Measurements from ENCODE around the gene TBX2. TPM values are rescaled to one million over a fixed set of nuclear protein-coding genes. Genes with fewer than 3 reads are reported as not detected.

The TBX2 gene
- total RNA-seq, 1 experiment from 2014 or later: not detected

GRCh38 chr17:61415374-61416210 is 15.9 kb downstream of the TBX2 start:
- no peak overlapping the region for H3K27ac ChIP-seq (ENCODE audit: low read depth, low read length, poor library complexity, severe bottlenecking)

GRCh38 chr17:61416211-61416539 is 16.5 kb downstream of the TBX2 start:
- no peak for DNase-seq (ENCODE audit: low spot score)
- Histone ChIP-seq H3K27ac (ENCODE audit: low read depth, low read length, poor library complexity, severe bottlenecking) (no peak overlapping the region), H3K4me3 (ENCODE audit: low read depth, low read length, poor library complexity, severe bottlenecking) (no peak overlapping the region), H3K36me3 (ENCODE audit: insufficient read depth, low read length, poor library complexity, severe bottlenecking) (no peaks in the 10 kb centered on the region), H3K27me3 (replicated peaks; ENCODE audit: insufficient read depth, low read depth, low read length, poor library complexity) (no peaks in the 10 kb centered on the region), H3K9me3 (ENCODE audit: low read depth, low read length, poor library complexity, severe bottlenecking) (no peaks in the 10 kb centered on the region), H3K4me1 (ENCODE audit: insufficient read depth, low read length, poor library complexity, severe bottlenecking) (peaks cover 8% of the 10 kb centered on the region)
- TF ChIP-seq CTCF (conservative IDR thresholded peaks at IDR 0.05; ENCODE audit: low read depth, low read length) (no peak), EZH2 (IDR thresholded peaks at IDR 0.05; ENCODE audit: borderline replicate concordance, low read depth, low read length, poor library complexity, severe bottlenecking) (no peak)
- CTCF ChIA-PET: no interaction called here
- POLR2A ChIA-PET (ENCODE audit: low non-redundant PET): no interaction called here
- BruUV-seq (replicated peaks): no TSS peak
- intact Hi-C loops (cut with micrococcal nuclease; ENCODE audit: unreplicated experiment): loop anchor here (2.0 to 5.0 kb wide), 2 partner anchors 135 to 421 kb away; no protein-coding TSS in a partner anchor

More at GRCh38 chr17:61415374-61416210, 15.9 kb downstream of the TBX2 start:
- TF ChIP-seq CTCF (conservative IDR thresholded peaks at IDR 0.05; ENCODE audit: low read depth, low read length) (no peak), EZH2 (IDR thresholded peaks at IDR 0.05; ENCODE audit: borderline replicate concordance, low read depth, low read length, poor library complexity, severe bottlenecking) (no peak)
- intact Hi-C loops (cut with micrococcal nuclease; ENCODE audit: unreplicated experiment): loop anchor here (2.0 to 5.0 kb wide), 2 partner anchors 135 to 422 kb away; no protein-coding TSS in a partner anchor
- peaks cover 12% of the 10 kb centered on the region for H3K4me1 ChIP-seq (ENCODE audit: insufficient read depth, low read length, poor library complexity, severe bottlenecking)
- no peak overlapping the region for H3K4me3 ChIP-seq (ENCODE audit: low read depth, low read length, poor library complexity, severe bottlenecking)
- ChIA-PET POLR2A (ENCODE audit: low non-redundant PET) (no interaction called here), CTCF (no interaction called here)
- H3K27me3 ChIP-seq (replicated peaks; ENCODE audit: insufficient read depth, low read depth, low read length, poor library complexity): peaks cover 1% of the 10 kb centered on the region
- DNase-seq (ENCODE audit: low spot score): no peak
- no TSS peak for BruUV-seq (replicated peaks)
- H3K9me3 ChIP-seq (ENCODE audit: low read depth, low read length, poor library complexity, severe bottlenecking): no peaks in the 10 kb centered on the region
- no peaks in the 10 kb centered on the region for H3K36me3 ChIP-seq (ENCODE audit: insufficient read depth, low read length, poor library complexity, severe bottlenecking)

GRCh38 chr17:61416540-61417363 is 17.1 kb downstream of the TBX2 start:
- peak; percentile 72 for DNase-seq (ENCODE audit: low spot score)
- Histone ChIP-seq H3K4me1 (ENCODE audit: insufficient read depth, low read length, poor library complexity, severe bottlenecking) (peaks cover 2% of the 10 kb centered on the region), H3K27me3 (replicated peaks; ENCODE audit: insufficient read depth, low read depth, low read length, poor library complexity) (no peaks in the 10 kb centered on the region), H3K9me3 (ENCODE audit: low read depth, low read length, poor library complexity, severe bottlenecking) (no peaks in the 10 kb centered on the region), H3K4me3 (ENCODE audit: low read depth, low read length, poor library complexity, severe bottlenecking) (no peak overlapping the region), H3K36me3 (ENCODE audit: insufficient read depth, low read length, poor library complexity, severe bottlenecking) (no peaks in the 10 kb centered on the region), H3K27ac (ENCODE audit: low read depth, low read length, poor library complexity, severe bottlenecking) (no peak overlapping the region)
- TF ChIP-seq EZH2 (IDR thresholded peaks at IDR 0.05; ENCODE audit: borderline replicate concordance, low read depth, low read length, poor library complexity, severe bottlenecking) (no peak), CTCF (conservative IDR thresholded peaks at IDR 0.05; ENCODE audit: low read depth, low read length) (peak; percentile 92)
- ChIA-PET CTCF (interaction anchor here (0.5 kb wide), 1 partner anchor 10 kb away, joined by 3 read pairs; no protein-coding TSS in a partner anchor), POLR2A (ENCODE audit: low non-redundant PET) (interaction anchor here (0.5 kb wide), 1 partner anchor 429 kb away, joined by 3 read pairs; no protein-coding TSS in a partner anchor)
- intact Hi-C loops (cut with micrococcal nuclease; ENCODE audit: unreplicated experiment): loop anchor here (2.0 to 5.0 kb wide), 2 partner anchors 134 to 421 kb away; no protein-coding TSS in a partner anchor
- no TSS peak for BruUV-seq (replicated peaks)

Measured in A673 (cell line).